GM19193 (cell line): ENCODE measurements around the gene FLRT2.

Experiments
- POLR2A ChIP-seq: IDR thresholded peaks from 4 replicates; pipeline ENCODE4 v1.6.1; 2011; ENCODE audit not compliant: insufficient read depth, insufficient read length; ENCODE audit errors: extremely low read depth

Gene FLRT2

GRCh38 chr14:85523624-85524023, 6.3 kb upstream of the FLRT2 start:
- TF ChIP-seq POLR2A: no peak

DNA sequence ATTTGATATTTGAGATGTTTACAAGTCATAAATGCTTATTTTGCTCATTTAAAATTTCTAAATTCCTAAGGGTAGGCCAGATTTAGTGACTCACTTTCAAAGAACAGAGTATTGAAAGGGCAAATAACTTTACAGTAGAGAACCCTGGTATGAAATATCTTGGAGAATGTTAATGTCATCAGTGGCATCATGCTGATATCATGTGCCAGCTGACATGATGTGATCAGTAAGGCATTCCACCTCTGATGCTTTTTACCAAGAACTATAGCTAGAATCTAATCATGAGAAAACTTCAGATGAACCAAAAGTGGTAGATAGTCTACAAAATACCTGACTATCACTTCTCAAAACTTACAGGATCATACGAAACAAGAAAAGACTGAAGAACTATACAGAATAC, 2.9 kb upstream of the FLRT2 start:
- no peak for TF ChIP-seq POLR2A

DNA sequence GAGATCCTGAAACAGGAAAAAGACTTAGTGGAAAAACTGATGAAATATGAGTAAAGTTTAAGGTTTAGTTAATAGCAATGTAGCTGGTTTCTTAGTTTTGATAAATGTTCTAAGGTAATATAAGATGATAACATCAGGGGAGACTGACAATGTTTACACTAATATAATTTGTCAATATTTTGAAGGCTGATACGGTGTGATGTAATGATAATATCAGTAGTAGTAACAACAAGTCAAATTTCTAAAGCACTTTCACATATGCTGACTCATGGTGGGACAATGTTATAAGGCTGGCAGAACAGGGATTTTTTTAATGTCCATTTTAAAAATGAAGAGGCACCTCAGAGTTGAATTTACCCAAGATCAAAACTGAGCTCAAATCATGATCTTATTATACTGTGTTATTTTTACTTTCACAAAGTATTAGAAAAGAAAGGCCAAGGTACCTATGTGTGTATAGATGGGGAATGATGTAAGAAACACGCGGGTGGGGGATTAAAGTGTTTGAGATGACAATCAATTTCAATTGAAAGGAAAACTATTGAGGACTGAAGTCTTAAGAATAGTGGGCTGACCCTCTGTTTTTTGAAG, 2.4 kb upstream of the FLRT2 start:
- TF ChIP-seq POLR2A: no peak

DNA sequence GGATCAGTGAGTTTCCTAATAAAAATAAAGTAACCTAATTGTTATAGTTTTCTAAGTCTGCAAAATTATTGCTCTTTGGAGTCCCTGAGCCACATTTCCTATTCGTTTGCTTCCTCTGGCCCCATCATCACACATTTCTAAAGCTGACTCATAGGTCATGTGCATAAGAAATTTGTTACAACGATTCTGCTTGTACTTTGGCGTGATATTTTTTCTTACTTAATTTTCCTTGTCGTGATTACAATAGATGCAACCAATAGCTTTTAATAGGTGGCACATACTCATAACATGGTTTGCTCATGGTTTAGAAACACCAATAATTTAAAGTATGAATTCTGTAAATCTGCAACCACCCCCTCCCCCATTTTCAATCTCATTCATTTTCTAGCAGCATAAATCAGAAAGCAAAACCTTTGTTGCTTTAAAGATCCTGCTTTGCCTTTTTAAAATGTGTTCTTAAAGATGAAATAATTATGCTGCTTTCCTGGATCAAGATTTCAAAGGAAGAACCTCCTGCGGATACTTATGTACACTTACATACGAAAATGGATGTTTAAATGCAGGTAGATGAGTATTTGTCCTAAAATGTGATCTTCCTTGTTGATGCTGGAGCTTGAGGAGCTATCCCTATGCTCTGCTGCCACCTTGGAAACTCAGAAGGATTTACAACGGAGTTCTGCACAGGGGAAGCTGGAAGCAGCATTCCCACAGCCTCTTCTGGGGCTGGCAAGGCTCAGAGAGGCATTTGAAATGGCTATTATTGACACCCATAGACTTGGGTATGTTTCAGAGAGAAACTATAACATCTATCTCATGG, 1.7 kb upstream of the FLRT2 start:
- no peak for TF ChIP-seq POLR2A

DNA sequence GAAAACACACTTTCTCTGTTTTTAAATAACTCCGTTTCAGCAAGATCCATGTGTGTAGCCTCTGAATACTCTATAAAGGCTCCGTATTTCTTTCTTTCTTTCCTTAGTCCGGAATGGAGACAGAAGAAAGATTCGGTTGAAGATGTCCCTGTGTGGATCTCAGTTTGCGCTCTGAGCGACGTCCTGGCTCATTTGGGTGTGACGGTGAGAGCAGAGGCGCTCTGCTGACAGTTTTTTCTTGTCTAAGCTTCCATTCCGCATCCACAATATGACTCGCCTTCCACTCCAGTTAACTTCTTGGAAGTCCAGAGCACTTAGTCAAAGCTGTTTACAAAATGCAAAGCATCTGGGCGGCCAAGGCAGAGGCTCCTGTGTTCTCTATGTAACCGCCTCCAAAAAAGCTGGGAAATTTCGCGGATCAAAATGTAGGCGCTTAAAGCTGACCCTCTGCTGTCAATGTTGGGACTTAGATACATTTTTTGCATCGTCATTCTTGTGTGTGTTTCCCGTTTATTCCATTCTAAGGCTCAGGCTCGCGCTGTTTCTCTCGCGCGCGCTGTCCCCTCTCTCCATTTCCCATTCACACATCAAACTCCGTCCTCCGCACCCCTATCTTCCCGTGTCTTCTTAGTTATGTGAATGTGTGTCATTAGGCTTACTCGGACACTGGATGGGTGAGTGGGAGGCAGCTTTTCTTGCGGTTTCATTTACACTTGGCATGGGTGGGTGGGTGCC, 880 bp upstream of the FLRT2 start:
- no peak for TF ChIP-seq POLR2A

GRCh38 chr14:85530626-85531025, 682 bp downstream of the FLRT2 start:
- TF ChIP-seq POLR2A: no peak

GRCh38 chr14:85531141-85531586, 1.2 kb downstream of the FLRT2 start:
- TF ChIP-seq POLR2A: no peak

DNA sequence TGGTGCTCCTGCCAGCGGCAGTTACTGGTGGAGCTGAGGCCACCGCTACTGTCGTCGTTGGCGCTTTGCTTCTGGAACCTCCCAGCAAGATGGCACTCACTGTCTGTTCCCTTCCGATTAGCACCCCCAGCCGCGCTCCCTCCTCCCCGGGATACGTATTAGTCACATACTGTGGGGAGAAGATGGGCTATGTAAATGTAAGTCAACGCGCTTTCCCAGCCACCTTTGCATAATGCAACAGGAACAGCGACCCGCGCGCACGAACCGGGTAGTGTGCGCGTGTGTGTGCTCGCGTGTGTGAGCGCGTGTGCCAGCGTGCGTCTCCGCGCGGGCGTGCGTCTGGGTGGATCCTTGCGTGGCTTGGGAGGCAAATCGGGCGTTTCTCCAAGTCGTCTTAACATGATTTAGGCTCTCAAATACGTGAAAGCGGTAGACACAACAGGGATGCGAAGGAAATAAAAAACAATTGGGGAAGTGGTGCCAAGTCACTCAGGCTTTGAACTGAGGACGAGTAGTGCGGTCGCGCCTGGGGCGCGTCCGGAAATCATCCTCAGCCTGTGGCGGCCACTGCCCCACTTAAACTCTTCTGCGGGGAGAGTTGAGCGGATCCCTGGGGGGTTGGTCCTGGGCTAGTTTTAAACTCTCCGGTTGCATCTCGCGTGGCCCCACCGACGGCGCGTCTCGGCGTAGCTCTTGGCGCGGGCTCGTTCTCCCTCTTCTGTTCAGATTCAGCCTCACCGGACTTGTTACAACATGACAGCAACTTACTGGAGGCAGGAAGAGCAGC, 1.8 kb downstream of the FLRT2 start:
- no peak for TF ChIP-seq POLR2A

DNA sequence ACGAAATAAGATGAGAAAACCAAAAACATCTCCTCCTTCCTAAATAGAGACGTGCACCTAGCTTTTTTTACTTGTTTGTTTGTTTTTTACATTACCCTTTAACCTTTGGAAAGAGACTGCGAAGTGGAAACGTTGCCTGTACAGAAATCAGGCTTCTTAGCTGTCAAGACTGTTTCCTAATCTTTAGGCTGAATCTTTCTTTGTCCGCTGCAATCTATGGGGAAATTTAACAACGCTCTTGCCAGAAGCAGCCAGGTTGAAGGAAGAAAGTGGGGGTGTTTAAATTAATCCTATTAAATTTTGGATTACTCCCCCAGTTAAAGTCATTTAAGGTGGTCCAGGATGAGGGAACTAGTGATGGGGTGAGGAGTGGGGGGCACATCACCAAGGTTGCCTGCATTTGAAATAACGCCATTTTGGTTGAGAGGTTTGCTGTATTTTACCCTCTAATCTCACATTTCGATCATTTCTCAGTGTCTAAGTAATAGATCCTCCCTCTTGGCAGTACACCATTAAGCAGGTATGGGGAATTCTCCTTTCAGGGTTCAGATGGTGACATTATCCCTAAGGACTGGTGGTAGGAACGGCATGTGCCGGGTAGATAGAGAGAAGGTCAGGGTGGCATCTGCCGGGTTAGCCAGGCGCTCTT, 2.6 kb downstream of the FLRT2 start:
- no peak for TF ChIP-seq POLR2A

DNA sequence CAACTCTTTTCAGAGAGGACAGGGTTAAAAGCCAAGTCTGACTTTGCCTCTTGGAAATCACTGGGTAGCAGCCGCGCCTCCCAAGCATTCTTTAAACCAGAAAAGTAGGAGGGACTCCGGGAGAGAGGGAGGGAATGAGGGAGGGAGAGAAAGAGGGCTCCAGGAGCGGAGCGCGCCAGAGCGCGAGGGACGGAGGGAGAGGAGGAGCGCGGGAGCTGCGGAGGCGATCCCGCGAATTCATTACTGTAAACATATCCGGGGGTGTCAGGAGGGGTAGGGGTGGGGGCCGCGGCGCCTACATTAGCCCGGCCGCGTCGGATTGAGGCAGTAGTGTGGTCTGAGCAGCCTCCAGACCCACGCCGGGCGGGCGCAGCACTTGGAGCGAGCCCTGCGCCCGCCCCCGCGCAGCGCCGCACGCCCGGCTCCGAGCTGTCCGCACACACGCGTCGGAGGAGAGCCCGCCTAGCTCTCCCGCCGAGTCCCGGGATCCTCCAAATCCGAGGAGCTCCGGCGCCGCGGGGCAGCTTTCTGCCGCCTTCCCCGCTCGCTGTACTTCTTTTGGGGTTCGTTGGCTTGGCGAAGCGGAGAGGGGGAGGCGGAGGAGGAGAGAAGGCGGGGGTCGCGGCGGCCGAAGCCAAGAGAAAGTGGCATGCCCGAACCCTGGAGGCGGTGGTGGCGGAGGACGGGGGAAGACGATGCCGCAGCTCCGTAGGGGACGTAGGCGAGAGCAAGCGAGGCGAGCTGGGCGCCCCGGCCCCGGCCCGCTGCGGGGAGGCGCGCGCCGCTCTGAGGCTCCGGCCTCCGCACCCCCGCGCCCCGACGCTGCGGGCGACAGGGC, 3.3 kb downstream of the FLRT2 start:
- no peak for TF ChIP-seq POLR2A

DNA sequence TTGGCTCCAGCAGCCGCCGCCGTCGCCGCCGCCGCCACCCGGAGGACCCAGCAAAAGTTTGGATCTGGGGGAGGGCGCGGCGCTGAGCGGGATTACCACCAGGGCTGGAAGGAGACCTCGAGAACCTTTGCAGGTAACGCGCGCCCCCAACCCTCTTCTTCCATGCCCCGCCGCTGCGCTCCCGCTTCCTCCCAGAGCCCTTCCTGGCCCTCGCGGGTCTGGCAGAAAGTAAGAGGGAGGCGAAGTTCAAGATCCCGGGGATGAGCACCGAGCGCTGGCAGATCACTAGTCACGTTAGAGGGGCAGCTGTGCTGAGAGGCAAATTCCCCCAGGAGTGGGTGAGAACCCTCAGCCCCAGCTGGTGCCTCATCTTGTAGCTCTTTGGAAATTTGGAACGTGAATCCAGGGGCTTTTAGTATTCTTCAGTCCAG, 3.9 kb downstream of the FLRT2 start:
- no peak for TF ChIP-seq POLR2A

DNA sequence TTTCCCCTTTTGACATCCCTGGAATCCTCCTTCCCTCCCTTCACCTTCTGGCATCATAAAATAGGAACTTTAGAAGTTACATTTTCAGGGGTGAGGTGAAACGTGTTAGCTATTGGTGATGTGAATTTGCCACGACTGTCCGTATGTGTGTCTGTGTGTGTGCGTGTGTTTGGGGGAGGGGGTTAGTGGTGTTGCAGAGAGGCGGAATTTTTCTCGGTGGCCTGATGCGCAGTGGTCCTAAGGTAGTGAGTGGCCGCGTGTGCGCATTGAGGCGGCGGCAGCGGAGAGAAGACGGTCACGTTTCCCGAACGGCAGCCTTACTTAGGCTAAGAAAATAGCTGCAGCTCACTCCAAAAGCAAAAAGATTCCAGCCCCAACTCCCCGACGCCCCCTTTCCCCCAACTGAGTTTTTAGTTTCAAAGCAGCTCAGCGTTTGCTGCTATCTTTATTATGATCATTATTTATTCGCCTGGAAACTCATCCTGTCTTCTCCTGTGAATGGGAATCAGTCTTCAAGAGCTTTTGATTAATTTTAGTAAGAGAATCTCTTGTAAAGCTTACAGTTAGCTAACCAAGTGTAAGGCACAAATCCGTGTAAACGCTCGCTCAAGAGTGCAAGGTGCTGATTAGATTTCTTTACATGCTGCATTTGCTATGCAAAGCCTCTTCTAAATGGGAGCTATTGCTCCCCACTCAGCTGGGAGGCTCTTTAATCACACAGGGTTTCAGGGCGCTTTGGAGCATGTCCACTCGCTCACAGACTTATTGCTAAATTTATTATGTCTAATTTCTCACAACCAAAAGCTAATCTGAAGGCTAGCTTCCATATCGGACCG, 4.7 kb downstream of the FLRT2 start:
- no peak for TF ChIP-seq POLR2A

DNA sequence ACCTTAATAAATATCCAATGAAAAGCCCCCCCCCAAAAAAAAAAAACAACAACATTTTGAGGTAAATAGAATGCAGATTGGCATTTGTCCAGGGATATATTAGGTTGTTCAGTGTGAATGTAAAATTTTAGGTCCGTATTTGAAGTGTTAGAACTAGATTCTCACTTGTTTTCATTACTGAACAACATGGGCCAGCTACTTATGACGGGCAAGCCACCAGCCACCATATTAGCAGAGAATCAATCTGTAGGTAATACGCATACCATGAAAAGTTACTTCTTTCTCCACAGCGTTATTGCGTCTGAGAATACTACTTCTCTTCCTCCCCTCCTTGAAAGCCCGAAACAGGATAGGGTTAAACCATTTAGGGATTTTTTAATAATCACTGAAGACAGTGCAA, 5.4 kb downstream of the FLRT2 start:
- no peak for TF ChIP-seq POLR2A
